GM06990 (cell line): ENCODE results near the gene CETP.

ENCODE experiments used
- DNase-seq: peaks from one replicate; pipeline ENCODE4 v3.0.0-alpha.2; 2011; ENCODE audit not compliant: insufficient read length; ENCODE audit errors: extremely low read depth
- H3K27me3 ChIP-seq: replicated peaks from 2 replicates; pipeline ENCODE4 v1.6.0; 2011; ENCODE audit warnings: low read length; ENCODE audit not compliant: control insufficient read depth, insufficient read depth
- H3K36me3 ChIP-seq: 2 replicates; pipeline ENCODE4 v1.5.1; 2011; ENCODE audit warnings: low read length; ENCODE audit not compliant: control insufficient read depth, insufficient read depth
- H3K4me3 ChIP-seq: replicated peaks from 2 replicates; pipeline ENCODE4 v1.5.1; 2011; ENCODE audit warnings: low read depth, mild to moderate bottlenecking, control low read depth, low read length
- TF ChIP-seq, protein P1 (sequence below): IDR thresholded peaks from 2 replicates; pipeline ENCODE4 v1.5.1; 2011; ENCODE audit warnings: low read length, control low read depth, mild to moderate bottlenecking, inconsistent platforms; ENCODE audit not compliant: insufficient read depth, poor library complexity, severe bottlenecking

The CETP gene

DNA sequence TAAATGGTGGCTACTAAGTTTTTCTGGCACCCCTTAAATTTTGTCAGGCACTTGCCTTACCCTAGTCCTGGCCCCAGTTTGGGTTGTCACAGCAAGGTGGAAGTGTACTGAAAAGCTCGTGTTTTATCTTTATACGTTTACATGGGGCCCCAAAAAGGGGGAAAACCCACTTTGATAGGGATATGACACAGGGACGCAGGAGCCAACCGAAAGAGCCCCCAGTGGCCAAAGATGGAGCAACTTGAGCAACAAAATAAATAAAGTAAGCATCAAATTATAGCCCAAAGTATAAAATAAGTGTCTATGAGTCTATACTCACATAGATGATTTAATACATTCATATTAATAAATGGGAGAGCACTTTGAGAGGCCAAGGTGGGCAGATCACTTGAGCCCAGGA lies 5.0 kb upstream of the CETP start:
- DNase-seq = no peak
- TF ChIP-seq, protein P1, sequence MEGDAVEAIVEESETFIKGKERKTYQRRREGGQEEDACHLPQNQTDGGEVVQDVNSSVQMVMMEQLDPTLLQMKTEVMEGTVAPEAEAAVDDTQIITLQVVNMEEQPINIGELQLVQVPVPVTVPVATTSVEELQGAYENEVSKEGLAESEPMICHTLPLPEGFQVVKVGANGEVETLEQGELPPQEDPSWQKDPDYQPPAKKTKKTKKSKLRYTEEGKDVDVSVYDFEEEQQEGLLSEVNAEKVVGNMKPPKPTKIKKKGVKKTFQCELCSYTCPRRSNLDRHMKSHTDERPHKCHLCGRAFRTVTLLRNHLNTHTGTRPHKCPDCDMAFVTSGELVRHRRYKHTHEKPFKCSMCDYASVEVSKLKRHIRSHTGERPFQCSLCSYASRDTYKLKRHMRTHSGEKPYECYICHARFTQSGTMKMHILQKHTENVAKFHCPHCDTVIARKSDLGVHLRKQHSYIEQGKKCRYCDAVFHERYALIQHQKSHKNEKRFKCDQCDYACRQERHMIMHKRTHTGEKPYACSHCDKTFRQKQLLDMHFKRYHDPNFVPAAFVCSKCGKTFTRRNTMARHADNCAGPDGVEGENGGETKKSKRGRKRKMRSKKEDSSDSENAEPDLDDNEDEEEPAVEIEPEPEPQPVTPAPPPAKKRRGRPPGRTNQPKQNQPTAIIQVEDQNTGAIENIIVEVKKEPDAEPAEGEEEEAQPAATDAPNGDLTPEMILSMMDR = peak; percentile 27
- no peak overlapping the region for H3K4me3 ChIP-seq

DNA sequence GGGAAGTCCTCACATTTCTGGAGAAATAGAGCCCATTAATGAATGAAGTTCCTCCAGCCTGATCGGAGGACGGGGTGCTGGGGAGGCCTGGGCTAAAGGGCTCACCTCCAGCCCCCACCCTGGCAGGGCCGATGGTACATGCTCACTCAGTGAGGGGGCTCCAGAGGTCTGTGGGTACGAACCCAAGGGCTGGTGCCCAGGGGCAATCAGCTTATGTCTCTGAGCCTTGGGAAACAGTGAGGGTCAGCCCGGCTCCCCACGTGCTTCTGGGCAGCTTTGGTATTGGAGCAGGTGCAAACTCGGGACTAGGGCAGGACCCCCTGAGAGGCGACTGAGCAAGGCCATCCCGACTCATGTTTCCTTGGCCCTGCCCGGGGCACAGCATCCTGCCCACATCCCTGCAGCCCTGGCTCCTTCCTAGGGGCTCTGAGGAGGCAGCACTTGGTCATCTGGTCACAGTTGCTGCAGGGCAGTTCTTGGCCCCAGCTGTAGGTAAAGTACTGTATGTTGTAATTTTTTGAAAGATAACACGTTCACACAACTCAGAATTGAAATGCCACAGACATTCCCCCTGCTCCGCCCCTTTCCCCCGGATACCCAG lies 969 bp upstream of the CETP start:
- no peaks in the 10 kb centered on the region for H3K36me3 ChIP-seq
- H3K4me3 ChIP-seq = no peak overlapping the region
- no peak for DNase-seq
- no peaks in the 10 kb centered on the region for H3K27me3 ChIP-seq
- TF ChIP-seq, protein P1 = no peak

More for the DNA sequence above, 5.0 kb upstream of the CETP start:
- H3K27me3 ChIP-seq = no peaks in the 10 kb centered on the region
- no peaks in the 10 kb centered on the region for H3K36me3 ChIP-seq

DNA sequence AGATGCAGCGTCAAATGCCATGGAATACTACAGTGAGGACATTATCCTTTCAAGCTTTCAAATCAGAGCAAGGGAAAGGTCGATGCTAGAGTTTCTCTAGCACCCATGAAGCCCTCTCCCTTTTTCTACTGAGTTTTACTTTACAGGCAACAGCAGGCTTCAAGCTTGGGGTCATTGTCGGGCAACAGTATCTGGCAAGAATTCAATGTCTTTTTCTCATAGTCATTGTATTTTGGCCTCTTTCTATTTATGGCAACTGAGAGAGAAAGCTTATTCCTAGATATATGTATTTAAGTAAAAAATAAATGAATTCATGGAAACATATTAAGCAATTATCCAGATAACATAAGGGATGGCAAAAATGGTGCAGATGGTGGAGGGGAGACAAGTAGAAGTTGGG lies 364 bp upstream of the CETP start:
- TF ChIP-seq, protein P1 = no peak
- no peak overlapping the region for H3K4me3 ChIP-seq
- DNase-seq = no peak
- no peaks in the 10 kb centered on the region for H3K27me3 ChIP-seq
- H3K36me3 ChIP-seq = no peaks in the 10 kb centered on the region

DNA sequence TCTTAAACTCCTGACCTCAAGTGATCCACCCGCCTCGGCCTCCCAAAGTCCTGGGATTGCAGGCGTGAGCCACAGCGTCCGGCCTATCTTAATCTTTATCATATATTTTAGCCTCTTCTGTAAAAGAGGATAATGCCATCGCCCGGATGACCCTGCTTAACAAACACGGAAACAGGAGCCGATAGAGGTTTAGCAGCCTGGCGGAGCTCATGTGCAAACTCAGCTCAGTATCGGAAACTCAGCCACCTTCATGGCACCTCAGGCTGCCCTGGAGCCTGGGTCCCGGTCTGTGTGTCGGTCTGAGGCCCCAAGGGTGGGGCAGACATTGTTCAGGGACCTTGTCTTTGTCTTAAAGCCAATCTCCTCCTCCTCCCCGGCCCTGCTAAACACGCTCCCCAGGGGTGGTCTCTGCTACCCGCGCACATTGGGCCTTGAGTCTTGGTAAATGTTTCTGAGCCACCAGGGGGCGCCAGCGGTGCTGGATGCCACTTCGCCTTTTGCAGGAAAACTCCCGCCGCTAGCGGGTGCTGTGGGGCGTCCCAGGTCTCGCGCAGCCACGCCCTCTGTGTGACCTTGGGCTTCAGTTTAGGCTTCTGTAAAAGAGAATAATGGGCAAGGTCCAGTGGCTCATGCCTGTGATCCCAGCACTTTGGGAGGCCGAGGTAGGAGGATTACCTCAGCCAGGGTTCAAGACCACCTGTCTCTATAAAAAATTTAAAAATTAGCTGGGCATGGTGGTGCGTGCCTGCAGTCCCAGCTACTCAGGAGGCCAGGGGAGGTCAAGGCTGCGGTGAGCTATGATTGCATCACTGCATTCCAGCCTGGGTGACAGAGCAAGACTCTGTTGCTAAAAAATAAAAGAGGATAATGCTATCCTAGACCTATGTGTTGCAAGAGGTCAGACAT lies 2.7 kb downstream of the CETP start:
- peak; percentile 84 for DNase-seq
- H3K36me3 ChIP-seq = no peaks in the 10 kb centered on the region
- H3K4me3 ChIP-seq = no peak overlapping the region
- TF ChIP-seq, protein P1 = peak; percentile 100
- no peaks in the 10 kb centered on the region for H3K27me3 ChIP-seq

- TF ChIP-seq, protein P1 = no peak
Measured at GRCh38 chr16:56965149-56966092, 3.7 kb downstream of the CETP start.

More at GRCh38 chr16:56965149-56966092, 3.7 kb downstream of the CETP start:
- no peaks in the 10 kb centered on the region for H3K27me3 ChIP-seq
- no peak for DNase-seq
- no peak overlapping the region for H3K4me3 ChIP-seq
- no peaks in the 10 kb centered on the region for H3K36me3 ChIP-seq
